ENCODE results near the gene ATP11B. TPM values are rescaled to one million over a fixed set of nuclear protein-coding genes. Genes with fewer than 3 reads are reported as not detected.

Gene ATP11B
- total RNA-seq = 10 to 100 TPM; 93.9 to 96.0 TPM

GRCh38 chr3:182792901-182793662 is at the start of gene ATP11B:
Gene ATP11B, plus strand, starts transcription at chr3:182793504. Its CDS starts 256 bp downstream, at chr3:182793760.
- peaks cover 6% of the 10 kb centered on the region for H3K36me3 Mint-ChIP-seq
- peaks cover 24% of the 10 kb centered on the region for H3K4me1 Mint-ChIP-seq (ENCODE audit: low read depth)
- H3K4me3 Mint-ChIP-seq = peak within 1 kb of the TSS; percentile 93
- ChIA-PET CTCF (interaction anchor here (0.8 to 2.2 kb wide), 2 partner anchors 44 to 79 kb away, joined by 3 to 9 read pairs; no protein-coding TSS in a partner anchor), POLR2A (interaction anchor here (0.7 kb wide), 1 partner anchor 87 kb away, joined by 3 read pairs; no protein-coding TSS in a partner anchor)
- peaks cover 2% of the 10 kb centered on the region for H3K27me3 Mint-ChIP-seq
- intact Hi-C loops (cut with micrococcal nuclease) = loop anchor here (5.0 to 10.0 kb wide), 5 partner anchors 81 to 1078 kb away; partner anchors contain the start of genes KLHL24, MCCC1 and SOX2
- peak; percentile 82 for DNase-seq
- H3K9me3 Mint-ChIP-seq = no peaks in the 10 kb centered on the region
- peak within 1 kb of the TSS; percentile 94 for H3K27ac Mint-ChIP-seq

- POLR2A ChIA-PET = no interaction called here
- CTCF ChIA-PET = interaction anchor here (0.8 kb wide), 1 partner anchor 18 kb away, joined by 3 read pairs; no protein-coding TSS in a partner anchor
- no peak for DNase-seq
- no peaks in the 10 kb centered on the region for H3K36me3 Mint-ChIP-seq
- H3K4me1 Mint-ChIP-seq (ENCODE audit: low read depth) = no peaks in the 10 kb centered on the region
- intact Hi-C loops (cut with micrococcal nuclease) = no loop called here
- H3K4me3 Mint-ChIP-seq = no peak overlapping the region
- H3K27me3 Mint-ChIP-seq = no peaks in the 10 kb centered on the region
- no peak overlapping the region for H3K27ac Mint-ChIP-seq
- peaks cover 3% of the 10 kb centered on the region for H3K9me3 Mint-ChIP-seq
Measured at GRCh38 chr3:182746959-182747358, 46.3 kb upstream of the ATP11B start.

GRCh38 chr3:182755308-182755707 is 38.0 kb upstream of the ATP11B start:
- ChIA-PET CTCF (no interaction called here), POLR2A (no interaction called here)
- Mint-ChIP-seq H3K36me3 (no peaks in the 10 kb centered on the region), H3K27ac (no peak overlapping the region), H3K4me1 (ENCODE audit: low read depth) (no peaks in the 10 kb centered on the region), H3K27me3 (peaks cover 2% of the 10 kb centered on the region), H3K9me3 (peaks cover 5% of the 10 kb centered on the region), H3K4me3 (no peak overlapping the region)
- no peak for DNase-seq
- intact Hi-C loops (cut with micrococcal nuclease) = no loop called here

- ChIA-PET CTCF (no interaction called here), POLR2A (no interaction called here)
- peaks cover 5% of the 10 kb centered on the region for H3K9me3 Mint-ChIP-seq
- intact Hi-C loops (cut with micrococcal nuclease) = no loop called here
- DNase-seq = no peak
- no peak overlapping the region for H3K27ac Mint-ChIP-seq
- no peaks in the 10 kb centered on the region for H3K36me3 Mint-ChIP-seq
- no peak overlapping the region for H3K4me3 Mint-ChIP-seq
- H3K4me1 Mint-ChIP-seq (ENCODE audit: low read depth) = no peaks in the 10 kb centered on the region
- peaks cover 2% of the 10 kb centered on the region for H3K27me3 Mint-ChIP-seq
Measured at GRCh38 chr3:182755712-182756111, 37.6 kb upstream of the ATP11B start.

- Mint-ChIP-seq H3K9me3 (no peaks in the 10 kb centered on the region), H3K27ac (no peak overlapping the region), H3K27me3 (peaks cover 1% of the 10 kb centered on the region), H3K4me1 (ENCODE audit: low read depth) (no peaks in the 10 kb centered on the region), H3K36me3 (no peaks in the 10 kb centered on the region), H3K4me3 (no peak overlapping the region)
- no peak for DNase-seq
- intact Hi-C loops (cut with micrococcal nuclease) = no loop called here
- CTCF ChIA-PET = interaction anchor here (0.5 kb wide), 1 partner anchor 1968 kb away, joined by 3 read pairs; no protein-coding TSS in a partner anchor
- POLR2A ChIA-PET = no interaction called here
Measured at GRCh38 chr3:182760576-182761164, 32.6 kb upstream of the ATP11B start.

- H3K4me3 Mint-ChIP-seq = no peak overlapping the region
- no peak for DNase-seq
- H3K27ac Mint-ChIP-seq = no peak overlapping the region
- H3K9me3 Mint-ChIP-seq = no peaks in the 10 kb centered on the region
- no peaks in the 10 kb centered on the region for H3K4me1 Mint-ChIP-seq (ENCODE audit: low read depth)
- no peaks in the 10 kb centered on the region for H3K36me3 Mint-ChIP-seq
- peaks cover 1% of the 10 kb centered on the region for H3K27me3 Mint-ChIP-seq
- CTCF ChIA-PET = no interaction called here
- intact Hi-C loops (cut with micrococcal nuclease) = no loop called here
- POLR2A ChIA-PET = no interaction called here
Measured at GRCh38 chr3:182763896-182764295, 29.4 kb upstream of the ATP11B start.

GRCh38 chr3:182765287-182765686 is 28.0 kb upstream of the ATP11B start:
- H3K9me3 Mint-ChIP-seq = no peaks in the 10 kb centered on the region
- DNase-seq = no peak
- intact Hi-C loops (cut with micrococcal nuclease) = no loop called here
- CTCF ChIA-PET = interaction anchor here (1.0 kb wide), 1 partner anchor 19 kb away, joined by 3 read pairs; no protein-coding TSS in a partner anchor
- peaks cover 1% of the 10 kb centered on the region for H3K27me3 Mint-ChIP-seq
- POLR2A ChIA-PET = no interaction called here
- H3K36me3 Mint-ChIP-seq = no peaks in the 10 kb centered on the region
- no peak overlapping the region for H3K4me3 Mint-ChIP-seq
- H3K27ac Mint-ChIP-seq = no peak overlapping the region
- H3K4me1 Mint-ChIP-seq (ENCODE audit: low read depth) = no peaks in the 10 kb centered on the region

GRCh38 chr3:182766099-182766498 is 27.2 kb upstream of the ATP11B start:
- POLR2A ChIA-PET = no interaction called here
- no peaks in the 10 kb centered on the region for H3K4me1 Mint-ChIP-seq (ENCODE audit: low read depth)
- H3K36me3 Mint-ChIP-seq = no peaks in the 10 kb centered on the region
- intact Hi-C loops (cut with micrococcal nuclease) = no loop called here
- DNase-seq = no peak
- no peak overlapping the region for H3K4me3 Mint-ChIP-seq
- no peaks in the 10 kb centered on the region for H3K9me3 Mint-ChIP-seq
- H3K27me3 Mint-ChIP-seq = peaks cover 1% of the 10 kb centered on the region
- CTCF ChIA-PET = no interaction called here
- no peak overlapping the region for H3K27ac Mint-ChIP-seq

GRCh38 chr3:182768413-182768812 is 24.9 kb upstream of the ATP11B start:
- no peak for DNase-seq
- H3K9me3 Mint-ChIP-seq = no peaks in the 10 kb centered on the region
- POLR2A ChIA-PET = no interaction called here
- CTCF ChIA-PET = no interaction called here
- H3K27me3 Mint-ChIP-seq = peaks cover 1% of the 10 kb centered on the region
- H3K36me3 Mint-ChIP-seq = no peaks in the 10 kb centered on the region
- intact Hi-C loops (cut with micrococcal nuclease) = no loop called here
- H3K4me1 Mint-ChIP-seq (ENCODE audit: low read depth) = no peaks in the 10 kb centered on the region
- no peak overlapping the region for H3K27ac Mint-ChIP-seq
- no peak overlapping the region for H3K4me3 Mint-ChIP-seq

- no peak for DNase-seq
- CTCF ChIA-PET = no interaction called here
- POLR2A ChIA-PET = no interaction called here
- H3K27ac Mint-ChIP-seq = no peak overlapping the region
- no peaks in the 10 kb centered on the region for H3K4me1 Mint-ChIP-seq (ENCODE audit: low read depth)
- H3K4me3 Mint-ChIP-seq = no peak overlapping the region
- intact Hi-C loops (cut with micrococcal nuclease) = no loop called here
- no peaks in the 10 kb centered on the region for H3K27me3 Mint-ChIP-seq
- H3K9me3 Mint-ChIP-seq = no peaks in the 10 kb centered on the region
- H3K36me3 Mint-ChIP-seq = no peaks in the 10 kb centered on the region
Measured at GRCh38 chr3:182769673-182770072, 23.6 kb upstream of the ATP11B start.

- ChIA-PET POLR2A (no interaction called here), CTCF (interaction anchor here (0.7 kb wide), 1 partner anchor 794 kb away, joined by 3 read pairs; no protein-coding TSS in a partner anchor)
- peaks cover 12% of the 10 kb centered on the region for H3K27me3 Mint-ChIP-seq
- intact Hi-C loops (cut with micrococcal nuclease) = no loop called here
- no peak overlapping the region for H3K4me3 Mint-ChIP-seq
- no peak overlapping the region for H3K27ac Mint-ChIP-seq
- no peak for DNase-seq
- no peaks in the 10 kb centered on the region for H3K9me3 Mint-ChIP-seq
- no peaks in the 10 kb centered on the region for H3K4me1 Mint-ChIP-seq (ENCODE audit: low read depth)
- H3K36me3 Mint-ChIP-seq = no peaks in the 10 kb centered on the region
Measured at GRCh38 chr3:182782149-182782548, 11.2 kb upstream of the ATP11B start.

- H3K9me3 Mint-ChIP-seq = no peaks in the 10 kb centered on the region
- H3K4me1 Mint-ChIP-seq (ENCODE audit: low read depth) = no peaks in the 10 kb centered on the region
- no peak for DNase-seq
- intact Hi-C loops (cut with micrococcal nuclease) = no loop called here
- no peaks in the 10 kb centered on the region for H3K36me3 Mint-ChIP-seq
- H3K4me3 Mint-ChIP-seq = no peak overlapping the region
- ChIA-PET CTCF (no interaction called here), POLR2A (no interaction called here)
- no peak overlapping the region for H3K27ac Mint-ChIP-seq
- peaks cover 12% of the 10 kb centered on the region for H3K27me3 Mint-ChIP-seq
Measured at GRCh38 chr3:182783106-182783505, 10.2 kb upstream of the ATP11B start.

- Mint-ChIP-seq H3K27me3 (peaks cover 14% of the 10 kb centered on the region), H3K27ac (no peak overlapping the region), H3K4me3 (no peak overlapping the region), H3K9me3 (no peaks in the 10 kb centered on the region), H3K36me3 (no peaks in the 10 kb centered on the region), H3K4me1 (ENCODE audit: low read depth) (no peaks in the 10 kb centered on the region)
- intact Hi-C loops (cut with micrococcal nuclease) = no loop called here
- ChIA-PET POLR2A (no interaction called here), CTCF (no interaction called here)
- DNase-seq = no peak
Measured at GRCh38 chr3:182784542-182784941, 8.8 kb upstream of the ATP11B start.
